MM.1S (cell line): ENCODE data around the gene SPRED2.

ENCODE experiments used
- CTCF ChIP-seq: fragments of 300-600 bp; sonication (generic); IDR thresholded peaks from 2 replicates; pipeline ENCODE4 v1.5.1; 2016; ENCODE audit warnings: antibody characterized with exemption, low read length, mixed read lengths
- EZH2 ChIP-seq: fragments of 300-600 bp; sonication (generic); optimal IDR thresholded peaks from 2 replicates; pipeline ENCODE3; 2017; ENCODE audit warnings: low read depth, mild to moderate bottlenecking, antibody characterized with exemption, low read length, mixed read lengths
- EZH2phosphoT487 ChIP-seq: fragments of 300-600 bp; sonication (generic); IDR thresholded peaks from 2 replicates; pipeline ENCODE4 v1.6.1; 2018; ENCODE audit warnings: antibody characterized with exemption, low read length

GRCh38 chr2:65475000-65475399 is 42.6 kb upstream of the SPRED2 start:
- TF ChIP-seq CTCF = no peak
- TF ChIP-seq EZH2 = no peak
- TF ChIP-seq EZH2phosphoT487 = no peak
